Adrenal gland (tissue), 5 donors: ENCODE results near the gene ST6GALNAC5.

Source experiments
- CTCF ChIP-seq, 6 experiments: fragments of 450-650 bp in 4 of 6; fragments of 200-600 bp in 2 of 6; sonication (generic) in 1 of 6; IDR thresholded peaks; 1 replicate in 5 of 6; 2 replicates in 1 of 6; pipeline versions ENCODE4 v1.5.1 to v1.8.0; 2016 to 2021; ENCODE audit warnings: antibody characterized with exemption in 6 of 6, mild to moderate bottlenecking in 2 of 6, moderate library complexity in 1 of 6
- POLR2A ChIP-seq, 2 donors: fragments of 450-650 bp; IDR thresholded peaks; one replicate each; pipeline ENCODE4 v1.6.1; 2017; ENCODE audit warnings: antibody characterized with exemption in 2 of 2, mild to moderate bottlenecking in 2 of 2, moderate library complexity in 1 of 2
- donor health status: DM: no; HTN: no; CAD: no.

DNA sequence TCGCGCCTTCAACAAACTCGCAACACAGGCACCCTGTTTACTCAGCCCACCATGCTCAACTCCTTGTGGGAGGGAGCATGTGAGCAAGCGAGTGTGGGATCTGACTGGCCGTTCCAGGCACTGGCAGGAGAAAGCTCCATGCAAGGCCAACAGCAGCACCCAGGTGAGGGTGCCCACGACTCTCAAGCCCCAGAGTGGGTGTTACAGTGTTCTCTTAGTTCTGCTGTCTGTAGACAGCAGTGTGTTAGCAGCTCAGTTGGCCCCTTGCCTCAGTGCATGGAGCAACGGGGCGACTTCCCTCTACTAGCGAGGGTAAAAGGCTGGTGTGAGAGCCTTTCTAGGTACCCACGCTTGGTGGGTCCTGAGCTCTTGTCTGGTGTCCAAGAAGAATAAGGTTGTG is 237.4 kb downstream of the ST6GALNAC5 start:
- TF ChIP-seq CTCF (IDR thresholded peaks at IDR 0.05) (no peak), POLR2A (IDR thresholded peaks at IDR 0.05) (no peak)
